T-helper 1 cell treated with Interleukin-12 subunit alpha and Interleukin-12 subunit beta and Interleukin-4 antibody, amounts not matched to agents 30 μg/mL and 1 μg/mL, for 36 hours (primary cell): ENCODE data around the gene EFR3B.

Source experiments
- H3K27ac Mint-ChIP-seq: one replicate; pipeline ENCODE4 v1.8.0; 2021; ENCODE audit warnings: mild to moderate bottlenecking, mixed read lengths
- H3K27me3 Mint-ChIP-seq: one replicate; pipeline ENCODE4 v1.8.0; 2021; ENCODE audit warnings: low read depth, mixed read lengths
- H3K36me3 Mint-ChIP-seq: one replicate; pipeline ENCODE4 v1.8.0; 2021; ENCODE audit warnings: low read depth, mixed read lengths
- H3K4me1 Mint-ChIP-seq: one replicate; pipeline ENCODE4 v1.8.0; 2021; ENCODE audit warnings: low read depth, mixed read lengths
- H3K4me3 Mint-ChIP-seq: one replicate; pipeline ENCODE4 v1.8.0; 2021; ENCODE audit warnings: mild to moderate bottlenecking, moderate library complexity, mixed read lengths
- H3K9me3 Mint-ChIP-seq: one replicate; pipeline ENCODE4 v1.8.0; 2021; ENCODE audit warnings: mixed read lengths

The EFR3B gene

DNA sequence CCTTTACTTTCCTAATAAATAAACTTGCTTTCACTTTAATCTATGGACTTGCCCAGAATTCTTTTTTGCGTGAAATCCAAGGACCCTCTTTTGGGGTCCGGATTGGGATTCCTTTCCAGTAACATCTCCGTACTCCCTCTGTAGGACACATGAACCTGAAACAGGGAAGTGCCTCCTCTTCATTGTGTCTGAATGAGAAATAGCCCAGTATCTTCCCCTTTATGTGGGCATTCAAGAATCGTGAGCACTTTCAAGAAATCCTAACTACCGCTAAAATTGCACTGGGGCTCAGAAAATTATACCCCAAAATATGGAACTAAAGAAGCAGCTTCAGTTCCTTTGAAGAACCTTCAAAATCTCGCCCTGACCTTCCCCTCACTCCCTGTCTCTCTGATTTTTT, 134.3 kb downstream of the EFR3B start:
- H3K27me3 Mint-ChIP-seq: peaks cover 45% of the 10 kb centered on the region
- H3K9me3 Mint-ChIP-seq: no peaks in the 10 kb centered on the region
- H3K4me1 Mint-ChIP-seq: no peaks in the 10 kb centered on the region
- H3K4me3 Mint-ChIP-seq: no peak overlapping the region
- no peak overlapping the region for H3K27ac Mint-ChIP-seq
- H3K36me3 Mint-ChIP-seq: no peaks in the 10 kb centered on the region

DNA sequence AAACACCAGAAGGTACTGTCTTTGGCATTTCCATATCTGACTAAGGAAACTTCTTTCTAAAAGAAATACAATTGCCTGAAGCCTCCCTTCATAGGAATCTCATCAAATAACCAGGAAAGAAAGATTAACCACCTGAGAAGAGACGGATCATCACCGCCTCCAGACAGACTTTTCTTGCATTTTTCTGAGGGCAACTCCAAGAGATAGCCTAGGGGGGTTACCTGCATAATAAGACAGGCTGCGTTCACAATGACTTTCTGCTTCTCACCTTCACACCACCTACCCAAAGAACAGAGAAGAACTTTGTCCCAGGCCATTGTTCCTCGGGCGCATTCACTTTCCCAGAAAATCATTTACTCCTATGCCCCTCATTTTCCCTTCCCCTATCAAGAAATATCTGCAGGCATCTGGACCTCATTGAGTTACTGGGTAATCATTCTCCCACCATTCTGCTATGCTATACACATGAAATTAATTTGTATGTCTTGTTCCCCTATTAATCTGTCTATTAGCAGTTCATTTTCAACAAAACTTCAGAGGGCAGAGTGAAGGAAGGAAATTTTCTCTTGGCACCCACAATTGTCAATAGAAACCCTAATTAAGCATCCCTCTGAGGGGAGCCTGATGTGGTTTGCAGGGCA, 134.8 kb downstream of the EFR3B start:
- H3K4me1 Mint-ChIP-seq: no peaks in the 10 kb centered on the region
- H3K36me3 Mint-ChIP-seq: no peaks in the 10 kb centered on the region
- H3K27ac Mint-ChIP-seq: no peak overlapping the region
- no peaks in the 10 kb centered on the region for H3K9me3 Mint-ChIP-seq
- peaks cover 40% of the 10 kb centered on the region for H3K27me3 Mint-ChIP-seq
- no peak overlapping the region for H3K4me3 Mint-ChIP-seq

DNA sequence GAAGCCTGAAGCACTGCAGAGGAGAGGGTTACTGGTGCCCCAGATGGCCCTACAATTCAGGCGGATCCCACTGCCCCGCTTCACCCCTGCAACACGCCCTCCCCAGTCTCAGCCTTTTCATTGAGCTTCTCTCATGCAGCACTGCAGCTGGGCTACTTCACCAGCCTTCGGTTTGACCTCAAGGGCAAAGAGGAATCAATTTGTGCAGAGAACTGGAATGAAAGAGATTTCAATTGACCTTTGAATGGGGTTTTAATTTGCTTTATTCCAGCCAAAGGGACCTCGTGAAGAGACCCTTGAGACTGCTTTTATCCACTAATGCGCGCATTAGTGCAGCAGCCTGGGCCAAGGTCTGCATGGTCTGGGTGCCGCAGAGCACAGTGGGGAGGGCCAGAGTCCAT, 135.3 kb downstream of the EFR3B start:
- no peak overlapping the region for H3K4me3 Mint-ChIP-seq
- peaks cover 40% of the 10 kb centered on the region for H3K27me3 Mint-ChIP-seq

DNA sequence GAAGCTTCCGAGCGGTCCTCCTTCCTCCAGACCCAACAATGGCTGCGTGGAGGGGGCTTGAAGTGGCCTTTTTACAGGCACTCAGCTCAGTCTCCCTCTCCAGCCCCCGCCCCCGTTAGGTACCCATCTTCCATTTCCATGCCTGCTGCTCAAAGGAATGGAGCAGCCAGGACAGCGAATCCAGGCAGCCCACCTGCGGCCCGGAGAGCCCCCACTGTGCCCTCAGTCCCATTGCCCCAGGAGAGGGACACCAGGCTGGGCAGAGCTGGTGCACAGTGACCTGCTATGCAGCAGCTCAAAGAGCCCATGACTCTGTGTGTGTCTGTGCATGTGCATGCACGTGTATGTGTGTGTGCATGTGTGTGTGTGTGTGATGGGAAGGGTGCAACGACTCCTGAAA, 137.1 kb downstream of the EFR3B start:
- Mint-ChIP-seq H3K27ac (no peak overlapping the region), H3K9me3 (no peaks in the 10 kb centered on the region), H3K27me3 (peaks cover 25% of the 10 kb centered on the region), H3K4me1 (no peaks in the 10 kb centered on the region), H3K36me3 (no peaks in the 10 kb centered on the region), H3K4me3 (no peak overlapping the region)

More for the DNA sequence above, 135.3 kb downstream of the EFR3B start:
- Mint-ChIP-seq H3K9me3 (no peaks in the 10 kb centered on the region), H3K27ac (no peak overlapping the region), H3K36me3 (no peaks in the 10 kb centered on the region), H3K4me1 (no peaks in the 10 kb centered on the region)

DNA sequence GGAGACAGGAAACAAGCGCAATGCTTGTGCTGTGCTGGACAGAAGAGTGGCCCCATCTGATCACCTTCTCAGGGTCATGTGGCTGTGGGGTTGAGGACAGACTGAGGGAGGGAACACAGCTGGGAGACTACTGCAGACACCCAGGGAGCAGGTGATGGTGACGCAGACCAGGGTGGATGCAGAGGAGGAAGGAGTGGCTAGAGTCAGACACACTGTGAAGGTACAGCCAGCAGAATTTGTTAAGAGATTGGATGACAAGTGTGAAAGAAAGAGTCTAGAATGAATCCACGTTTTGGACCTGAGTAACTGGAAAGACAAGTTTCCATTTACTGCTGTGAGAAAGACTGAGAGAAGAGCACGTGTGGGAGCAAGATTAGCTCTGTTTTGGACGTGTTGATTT, 142.4 kb downstream of the EFR3B start:
- no peaks in the 10 kb centered on the region for H3K4me1 Mint-ChIP-seq
- no peak overlapping the region for H3K4me3 Mint-ChIP-seq
- H3K27ac Mint-ChIP-seq: no peak overlapping the region

DNA sequence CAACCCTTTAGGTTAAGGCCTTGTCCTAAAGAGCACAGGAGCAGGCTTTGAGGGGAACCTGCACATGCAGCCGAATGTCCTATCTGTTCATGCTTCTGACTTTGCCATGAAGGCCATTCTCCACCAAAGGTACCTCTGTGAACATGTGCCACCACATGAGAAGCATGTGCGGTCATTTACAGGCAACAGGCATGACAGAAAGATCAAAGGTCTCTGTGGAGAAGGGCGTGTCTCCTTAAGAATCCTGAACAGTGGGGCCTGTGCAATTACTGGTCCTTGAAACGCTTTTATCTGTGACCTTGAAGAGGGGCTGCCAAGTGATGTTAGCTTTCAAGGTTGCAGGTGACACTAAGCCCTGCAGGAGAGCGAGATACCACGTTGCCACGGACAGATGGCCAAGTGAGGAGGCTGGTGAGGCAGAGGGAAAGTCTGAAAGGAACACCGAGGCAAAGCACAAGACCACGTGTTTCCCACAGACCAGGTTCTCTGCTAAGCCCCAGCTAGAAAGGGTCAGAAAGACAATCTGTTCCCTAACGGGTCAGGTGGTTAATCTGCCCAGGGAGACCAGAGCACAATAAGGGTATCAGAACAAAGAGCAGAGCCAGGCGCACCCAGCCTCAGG, 146.0 kb downstream of the EFR3B start:
- Mint-ChIP-seq H3K9me3 (no peaks in the 10 kb centered on the region), H3K4me3 (no peak overlapping the region), H3K36me3 (no peaks in the 10 kb centered on the region), H3K4me1 (no peaks in the 10 kb centered on the region), H3K27ac (no peak overlapping the region), H3K27me3 (peaks cover 8% of the 10 kb centered on the region)

More for the DNA sequence above, 142.4 kb downstream of the EFR3B start:
- Mint-ChIP-seq H3K36me3 (no peaks in the 10 kb centered on the region), H3K27me3 (peaks cover 8% of the 10 kb centered on the region), H3K9me3 (no peaks in the 10 kb centered on the region)

DNA sequence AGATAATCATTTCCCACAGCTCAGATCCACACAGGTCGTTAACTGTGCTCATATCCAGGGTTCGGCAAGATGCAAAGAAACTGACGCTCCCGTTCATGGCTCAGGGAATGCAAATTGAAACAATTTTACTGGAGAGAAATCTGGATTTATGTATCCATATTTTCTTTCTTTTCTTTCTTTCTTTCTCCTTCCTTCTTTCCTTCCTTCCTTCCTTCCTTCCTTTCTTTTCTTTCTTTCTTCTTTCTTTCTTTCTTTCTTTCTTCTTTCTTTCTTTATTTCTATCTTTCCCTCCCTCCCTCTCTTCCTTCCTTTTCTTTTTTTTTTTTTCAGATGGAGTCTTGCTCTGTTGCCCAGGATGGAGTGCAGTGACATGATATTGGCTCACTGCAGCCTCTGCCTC, 146.5 kb downstream of the EFR3B start:
- Mint-ChIP-seq H3K27me3 (peaks cover 8% of the 10 kb centered on the region), H3K36me3 (no peaks in the 10 kb centered on the region), H3K4me3 (no peak overlapping the region), H3K4me1 (no peaks in the 10 kb centered on the region), H3K27ac (no peak overlapping the region), H3K9me3 (no peaks in the 10 kb centered on the region)

DNA sequence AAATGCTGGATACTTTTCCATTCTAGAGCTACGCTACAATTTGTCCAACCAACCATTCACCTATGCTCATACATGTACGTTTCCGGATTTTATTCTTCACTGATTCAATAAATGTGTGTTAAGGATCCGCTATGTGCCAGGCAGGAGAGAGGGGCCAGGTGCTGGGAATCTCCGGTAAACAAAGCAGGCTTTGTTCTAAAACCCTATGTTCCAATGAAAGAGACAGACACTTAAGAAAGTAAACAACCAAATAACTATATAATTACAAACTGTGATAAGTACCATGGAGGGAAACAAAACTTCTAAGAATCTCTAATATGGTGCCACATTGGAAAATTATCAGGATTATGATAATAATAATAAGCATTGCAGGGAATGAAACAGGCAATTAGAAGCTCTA, 148.7 kb downstream of the EFR3B start:
- H3K4me1 Mint-ChIP-seq: no peaks in the 10 kb centered on the region
- H3K9me3 Mint-ChIP-seq: no peaks in the 10 kb centered on the region
- H3K27me3 Mint-ChIP-seq: peaks cover 4% of the 10 kb centered on the region
- no peaks in the 10 kb centered on the region for H3K36me3 Mint-ChIP-seq
- H3K27ac Mint-ChIP-seq: no peak overlapping the region
- no peak overlapping the region for H3K4me3 Mint-ChIP-seq

DNA sequence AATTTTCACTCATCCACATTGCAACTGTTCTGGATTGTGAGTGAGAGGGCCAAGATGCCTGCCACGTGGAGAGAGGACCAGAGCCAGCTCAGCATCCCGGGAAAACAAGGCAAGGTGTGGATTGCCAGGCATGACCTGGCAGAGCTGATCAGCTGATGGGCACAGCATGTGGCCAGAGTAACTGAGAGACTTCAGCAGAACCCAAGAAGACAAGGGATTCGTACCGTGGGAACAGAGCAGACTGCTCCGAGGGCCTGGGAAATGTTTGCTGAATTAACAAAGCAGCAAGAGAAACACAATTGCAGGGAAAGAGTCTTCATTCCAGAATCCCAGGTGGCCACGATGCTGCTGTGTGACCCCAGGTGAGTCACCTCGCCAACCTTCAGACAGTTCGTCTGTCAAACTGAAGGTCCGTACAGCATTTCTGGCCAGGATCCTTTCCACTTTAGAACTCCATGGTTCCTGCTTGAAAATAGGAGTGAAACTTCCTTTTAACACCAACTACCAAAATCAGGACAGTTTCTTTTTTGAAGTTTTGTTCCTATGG, 152.8 kb downstream of the EFR3B start:
- no peaks in the 10 kb centered on the region for H3K36me3 Mint-ChIP-seq
- no peaks in the 10 kb centered on the region for H3K4me1 Mint-ChIP-seq
- no peak overlapping the region for H3K27ac Mint-ChIP-seq
- H3K4me3 Mint-ChIP-seq: no peak overlapping the region
- peaks cover 10% of the 10 kb centered on the region for H3K27me3 Mint-ChIP-seq
- H3K9me3 Mint-ChIP-seq: no peaks in the 10 kb centered on the region

DNA sequence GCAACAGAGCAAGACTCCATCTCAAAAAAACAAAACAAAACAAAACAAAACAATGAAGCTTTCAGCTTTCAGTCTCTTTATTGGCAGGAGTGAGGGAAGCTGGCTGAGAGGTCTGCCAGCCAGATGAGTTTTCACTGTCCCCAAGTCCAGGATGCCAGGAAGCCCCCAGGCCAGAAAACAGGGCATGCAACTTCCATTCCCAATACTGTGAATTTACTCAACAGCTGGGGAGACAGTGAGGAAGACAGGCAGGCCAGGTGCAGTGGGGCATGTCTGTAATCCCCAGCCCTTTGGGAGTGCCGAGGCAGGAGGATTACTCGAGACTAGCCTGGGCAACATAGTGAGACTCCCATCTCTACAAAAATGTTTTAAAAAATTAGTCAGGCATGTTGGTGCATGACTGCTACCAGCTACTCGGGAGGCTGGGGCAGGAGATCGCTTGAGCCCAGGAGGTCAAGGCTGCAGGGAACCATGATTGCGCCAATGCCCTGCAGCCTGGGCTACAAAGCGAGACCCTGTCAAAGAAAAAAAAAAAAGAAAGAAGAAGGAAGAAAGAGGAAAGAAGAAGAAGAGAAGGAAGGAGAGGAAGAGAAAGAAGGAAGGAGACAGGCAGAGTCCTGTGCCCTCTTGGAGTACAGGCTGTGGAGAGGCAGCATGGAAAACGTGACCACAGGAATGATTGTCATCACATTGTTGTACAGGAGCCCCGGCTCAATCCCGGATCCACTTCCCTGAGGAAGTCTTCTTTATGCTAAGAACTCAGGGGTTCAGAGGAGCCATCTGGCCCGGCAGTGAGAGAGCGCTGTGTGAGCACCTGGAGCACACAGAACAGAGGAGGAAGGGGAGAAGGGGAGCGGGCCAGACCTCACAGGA, 155.7 kb downstream of the EFR3B start:
- Mint-ChIP-seq H3K27me3 (peaks cover 10% of the 10 kb centered on the region), H3K27ac (no peak overlapping the region), H3K4me1 (peaks cover 5% of the 10 kb centered on the region), H3K9me3 (no peaks in the 10 kb centered on the region), H3K36me3 (no peaks in the 10 kb centered on the region), H3K4me3 (no peak overlapping the region)

DNA sequence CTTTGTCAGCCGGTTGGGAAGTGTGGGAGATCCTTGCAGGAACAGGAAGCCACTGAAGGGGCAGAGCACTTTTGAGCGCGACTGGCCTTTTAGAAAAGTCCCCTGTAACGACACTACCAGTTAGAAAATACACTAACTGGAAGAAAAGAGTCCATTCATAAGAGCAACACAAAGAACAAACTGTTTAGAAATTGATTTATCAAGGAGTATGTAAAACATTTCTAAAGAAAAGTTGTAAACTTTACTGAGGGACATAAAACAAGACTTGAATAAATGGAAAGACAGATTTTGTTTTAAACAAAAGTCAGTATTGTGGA, 156.3 kb downstream of the EFR3B start:
- Mint-ChIP-seq H3K4me1 (peaks cover 5% of the 10 kb centered on the region), H3K27ac (no peak overlapping the region), H3K9me3 (no peaks in the 10 kb centered on the region), H3K36me3 (no peaks in the 10 kb centered on the region), H3K27me3 (peaks cover 10% of the 10 kb centered on the region), H3K4me3 (no peak overlapping the region)

DNA sequence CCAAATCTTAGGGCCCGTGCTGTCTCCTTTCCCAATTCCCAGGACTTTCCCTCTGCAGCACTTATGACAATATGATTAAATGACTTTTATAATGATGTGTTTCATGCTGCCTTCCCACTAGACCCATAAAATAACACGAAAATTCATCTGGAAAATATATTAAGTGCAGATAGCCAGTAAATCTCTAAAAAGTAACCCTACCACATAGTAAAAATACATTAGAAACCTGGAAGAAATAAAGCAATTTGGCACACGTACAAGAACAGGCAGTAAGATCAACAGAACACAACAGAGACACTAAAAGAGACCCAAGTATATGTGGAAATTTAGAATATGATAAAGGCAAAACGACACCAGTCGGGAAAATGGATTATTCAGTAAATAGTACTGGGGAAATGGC, 156.7 kb downstream of the EFR3B start:
- Mint-ChIP-seq H3K27me3 (peaks cover 10% of the 10 kb centered on the region), H3K4me1 (peaks cover 5% of the 10 kb centered on the region), H3K27ac (no peak overlapping the region), H3K4me3 (no peak overlapping the region), H3K36me3 (no peaks in the 10 kb centered on the region), H3K9me3 (no peaks in the 10 kb centered on the region)

DNA sequence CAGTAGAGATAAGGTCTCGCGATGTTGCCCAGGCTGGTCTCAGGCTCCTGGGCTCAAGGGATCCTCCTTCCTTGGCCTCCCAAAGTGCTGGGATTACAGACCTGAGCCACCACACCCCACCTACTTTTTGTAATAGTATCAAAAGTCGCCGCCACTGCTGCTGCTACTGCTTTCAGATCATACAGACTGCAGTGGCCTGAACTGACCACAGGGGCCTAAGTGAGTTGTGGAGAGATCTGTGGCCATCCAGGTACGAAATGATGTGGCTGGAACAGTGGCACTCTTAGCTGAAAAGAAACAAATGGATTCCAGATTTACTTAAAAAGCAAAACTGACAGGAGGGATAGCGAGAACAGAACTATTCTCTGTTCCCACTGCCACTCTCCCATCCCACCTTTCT, 159.4 kb downstream of the EFR3B start:
- no peak overlapping the region for H3K4me3 Mint-ChIP-seq

DNA sequence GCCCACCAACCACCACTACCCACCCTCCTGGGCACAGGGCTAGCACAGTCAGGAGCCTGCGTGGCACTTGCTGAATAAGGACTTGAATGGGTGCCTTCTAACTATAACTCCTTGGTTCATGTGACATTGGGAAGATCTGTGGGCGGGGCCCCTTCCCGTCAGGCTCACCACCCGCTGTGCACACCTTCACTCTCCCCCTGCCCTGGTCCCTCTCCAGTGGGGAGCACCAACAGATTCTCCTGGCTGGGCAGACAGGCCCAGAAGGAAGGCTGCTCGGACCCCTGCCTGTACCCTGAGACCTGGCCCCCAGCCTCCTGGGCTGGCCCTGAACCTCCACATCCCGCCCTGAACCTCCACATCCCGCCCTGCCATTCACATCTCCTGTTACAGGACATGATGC, 159.9 kb downstream of the EFR3B start:
- Mint-ChIP-seq H3K4me3 (no peak overlapping the region), H3K4me1 (peaks cover 5% of the 10 kb centered on the region), H3K27ac (no peak overlapping the region), H3K9me3 (no peaks in the 10 kb centered on the region), H3K27me3 (peaks cover 10% of the 10 kb centered on the region), H3K36me3 (no peaks in the 10 kb centered on the region)

More for the DNA sequence above, 159.4 kb downstream of the EFR3B start:
- peaks cover 5% of the 10 kb centered on the region for H3K4me1 Mint-ChIP-seq
- H3K36me3 Mint-ChIP-seq: no peaks in the 10 kb centered on the region
- H3K9me3 Mint-ChIP-seq: no peaks in the 10 kb centered on the region
- H3K27me3 Mint-ChIP-seq: peaks cover 10% of the 10 kb centered on the region
- no peak overlapping the region for H3K27ac Mint-ChIP-seq

DNA sequence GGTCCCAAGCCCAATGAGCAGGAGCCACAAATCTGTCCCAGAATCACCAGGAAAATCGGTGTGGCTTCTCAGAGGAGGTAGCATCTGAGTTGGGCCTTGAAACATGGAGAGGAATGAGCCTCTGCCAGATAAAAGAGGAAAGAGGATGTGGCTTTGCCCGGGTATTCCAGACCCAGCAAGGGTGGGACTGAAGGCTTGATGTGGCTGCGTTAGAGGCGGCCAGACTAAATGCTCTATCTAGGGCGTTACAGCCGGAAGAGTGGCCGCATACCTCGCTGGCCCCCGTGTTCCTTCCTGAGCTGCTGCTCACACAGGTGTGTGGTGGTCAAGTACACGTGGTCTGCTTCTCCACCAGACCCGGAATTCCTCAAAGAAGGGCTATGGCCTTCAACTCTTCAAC, 160.4 kb downstream of the EFR3B start:
- no peak overlapping the region for H3K4me3 Mint-ChIP-seq
- H3K27me3 Mint-ChIP-seq: peaks cover 9% of the 10 kb centered on the region
- no peaks in the 10 kb centered on the region for H3K9me3 Mint-ChIP-seq
- no peaks in the 10 kb centered on the region for H3K36me3 Mint-ChIP-seq
- H3K4me1 Mint-ChIP-seq: peaks cover 5% of the 10 kb centered on the region
- no peak overlapping the region for H3K27ac Mint-ChIP-seq
